IPS-18c (cell line): ENCODE results near the gene NPC1L1.

Experiments used
- H3K4me3 ChIP-seq: 2 replicates; pipeline ENCODE4 v1.7.0; 2013; ENCODE audit warnings: low read depth, mild to moderate bottlenecking, low read length, moderate library complexity; ENCODE audit not compliant: insufficient read depth
- H3K9me3 ChIP-seq: one replicate; pipeline ENCODE4 v1.6.1; 2013; ENCODE audit warnings: mild to moderate bottlenecking, low read length, moderate library complexity; ENCODE audit not compliant: control insufficient read depth, insufficient read depth

NPC1L1 gene

GRCh38 chr7:44494960-44495359, 46.2 kb downstream of the NPC1L1 start:
- H3K4me3 ChIP-seq, result no peak overlapping the region
- no peaks in the 10 kb centered on the region for H3K9me3 ChIP-seq

GRCh38 chr7:44491229-44491628, 49.9 kb downstream of the NPC1L1 start:
- no peaks in the 10 kb centered on the region for H3K9me3 ChIP-seq
- peak overlapping the region; percentile 93; the same call in 1 of the 2 replicates for H3K4me3 ChIP-seq

- H3K4me3 ChIP-seq, result peak within 1 kb of the TSS; percentile 93
- no peaks in the 10 kb centered on the region for H3K9me3 ChIP-seq
Observed at GRCh38 chr7:44490351-44491200, 50.6 kb downstream of the NPC1L1 start, which contains the start of gene NUDCD3. Gene NUDCD3 (minus strand): TSS chr7:44490658. CDS start chr7:44490600, 58 bp downstream.

- Histone ChIP-seq H3K4me3 (peak overlapping the region; percentile 93), H3K9me3 (no peaks in the 10 kb centered on the region)
Observed at GRCh38 chr7:44489955-44490350, 51.2 kb downstream of the NPC1L1 start.

- Histone ChIP-seq H3K9me3 (no peaks in the 10 kb centered on the region), H3K4me3 (0 out of 2 replicates have a peak overlapping the region, but pooled peaks have one; percentile 25)
Observed at GRCh38 chr7:44488955-44489354, 52.2 kb downstream of the NPC1L1 start.

- Histone ChIP-seq H3K4me3 (no peak overlapping the region), H3K9me3 (no peaks in the 10 kb centered on the region)
Observed at GRCh38 chr7:44486693-44487092, 54.4 kb downstream of the NPC1L1 start.

- no peak overlapping the region for H3K4me3 ChIP-seq
Observed at GRCh38 chr7:44486001-44486400, 55.1 kb downstream of the NPC1L1 start.

GRCh38 chr7:44484482-44485313, 56.4 kb downstream of the NPC1L1 start:
- Histone ChIP-seq H3K4me3 (no peak overlapping the region), H3K9me3 (no peaks in the 10 kb centered on the region)

More at GRCh38 chr7:44486001-44486400, 55.1 kb downstream of the NPC1L1 start:
- no peaks in the 10 kb centered on the region for H3K9me3 ChIP-seq

GRCh38 chr7:44482502-44483485, 58.3 kb downstream of the NPC1L1 start:
- Histone ChIP-seq H3K4me3 (no peak overlapping the region), H3K9me3 (no peaks in the 10 kb centered on the region)

GRCh38 chr7:44477938-44478337, 63.2 kb downstream of the NPC1L1 start:
- Histone ChIP-seq H3K9me3 (no peaks in the 10 kb centered on the region), H3K4me3 (no peak overlapping the region)

- Histone ChIP-seq H3K9me3 (no peaks in the 10 kb centered on the region), H3K4me3 (no peak overlapping the region)
Observed at GRCh38 chr7:44477063-44477830, 63.9 kb downstream of the NPC1L1 start.

GRCh38 chr7:44476313-44476712, 64.8 kb downstream of the NPC1L1 start:
- no peak overlapping the region for H3K4me3 ChIP-seq
- H3K9me3 ChIP-seq, result no peaks in the 10 kb centered on the region

GRCh38 chr7:44473295-44473694, 67.8 kb downstream of the NPC1L1 start:
- H3K9me3 ChIP-seq, result no peaks in the 10 kb centered on the region
- H3K4me3 ChIP-seq, result no peak overlapping the region

GRCh38 chr7:44472843-44473242, 68.3 kb downstream of the NPC1L1 start:
- Histone ChIP-seq H3K4me3 (no peak overlapping the region), H3K9me3 (no peaks in the 10 kb centered on the region)

GRCh38 chr7:44471850-44472249, 69.3 kb downstream of the NPC1L1 start:
- Histone ChIP-seq H3K9me3 (no peaks in the 10 kb centered on the region), H3K4me3 (no peak overlapping the region)

- H3K9me3 ChIP-seq, result no peaks in the 10 kb centered on the region
- no peak overlapping the region for H3K4me3 ChIP-seq
Observed at GRCh38 chr7:44471436-44471835, 69.7 kb downstream of the NPC1L1 start.
